Stimulated activated CD8-positive, alpha-beta memory T cell treated with anti-CD3 and anti-CD28 coated beads, Interleukin-7, amount 100 ng/mL, for 4 hours (primary cell): ENCODE measurements around the gene TPH2.

Experiments used
- DNase-seq, 2 donors: peaks; one replicate each; pipeline ENCODE4 v3.0.0-alpha.2; 2020; ENCODE audit warnings: low read depth in 2 of 2

The TPH2 gene

DNA sequence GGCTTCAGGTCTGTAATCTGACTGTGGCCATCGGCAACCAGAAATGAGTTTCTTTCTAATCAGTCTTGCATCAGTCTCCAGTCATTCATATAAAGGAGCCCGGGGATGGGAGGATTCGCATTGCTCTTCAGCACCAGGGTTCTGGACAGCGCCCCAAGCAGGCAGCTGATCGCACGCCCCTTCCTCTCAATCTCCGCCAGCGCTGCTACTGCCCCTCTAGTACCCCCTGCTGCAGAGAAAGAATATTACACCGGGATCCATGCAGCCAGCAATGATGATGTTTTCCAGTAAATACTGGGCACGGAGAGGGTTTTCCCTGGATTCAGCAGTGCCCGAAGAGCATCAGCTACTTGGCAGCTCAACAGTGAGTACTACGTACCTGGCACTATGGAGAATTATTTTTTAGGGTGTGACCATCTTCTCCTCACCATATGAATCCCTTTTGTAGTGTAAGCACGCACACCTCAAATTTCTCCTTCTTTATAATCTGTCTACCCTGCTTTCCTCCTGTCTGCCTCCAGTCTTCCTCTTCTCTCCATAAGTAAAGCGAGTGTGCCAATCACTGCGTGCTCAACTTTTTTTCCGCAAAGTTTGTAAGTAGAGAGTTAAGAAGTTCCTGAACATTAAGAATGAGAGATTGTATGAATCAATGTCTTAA, at the start of gene TPH2:
TSS of gene TPH2 (plus strand) at position 118 of the 658 bp plus-strand sequence. CDS start at position 260, 142 bp downstream.
- no peak for DNase-seq

DNA sequence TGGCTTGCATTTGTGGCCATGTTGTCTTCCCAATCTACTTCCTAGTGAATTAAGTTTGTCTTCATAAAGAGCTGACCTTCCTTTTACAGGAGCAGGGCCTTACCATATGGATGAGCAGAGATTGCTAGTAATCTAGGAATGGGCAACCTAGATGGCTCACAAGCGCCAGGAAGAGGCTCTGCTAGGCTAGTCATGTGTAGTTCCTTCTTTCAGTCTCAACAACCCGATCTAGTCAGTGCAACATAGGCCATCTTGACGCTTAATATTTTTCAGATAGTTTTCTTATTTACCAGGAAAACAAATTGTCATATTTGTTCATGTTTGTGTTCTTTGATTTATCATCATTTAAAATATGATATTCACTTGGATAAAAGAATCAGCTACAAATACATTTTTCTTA, 48.2 kb upstream of the TPH2 start:
- DNase-seq, result no peak

DNA sequence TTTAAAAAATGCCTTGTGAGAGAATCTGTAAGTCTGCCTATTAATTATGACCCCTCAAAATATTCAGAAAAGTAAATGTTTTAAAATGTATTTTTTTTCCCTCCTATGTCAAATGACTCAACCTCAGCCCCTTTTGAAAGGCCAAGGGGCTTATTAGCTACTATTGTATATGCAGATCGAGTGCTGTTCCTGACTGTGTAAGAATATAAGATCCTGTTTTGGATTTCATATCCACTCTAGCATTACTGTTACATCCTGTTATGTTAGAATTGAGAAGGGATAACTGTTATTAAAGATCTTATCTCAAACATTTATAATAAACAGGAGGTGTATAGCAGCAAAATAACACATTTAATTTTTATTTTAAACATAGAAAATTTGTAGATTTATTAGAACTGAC, 46.6 kb upstream of the TPH2 start:
- no peak for DNase-seq

DNA sequence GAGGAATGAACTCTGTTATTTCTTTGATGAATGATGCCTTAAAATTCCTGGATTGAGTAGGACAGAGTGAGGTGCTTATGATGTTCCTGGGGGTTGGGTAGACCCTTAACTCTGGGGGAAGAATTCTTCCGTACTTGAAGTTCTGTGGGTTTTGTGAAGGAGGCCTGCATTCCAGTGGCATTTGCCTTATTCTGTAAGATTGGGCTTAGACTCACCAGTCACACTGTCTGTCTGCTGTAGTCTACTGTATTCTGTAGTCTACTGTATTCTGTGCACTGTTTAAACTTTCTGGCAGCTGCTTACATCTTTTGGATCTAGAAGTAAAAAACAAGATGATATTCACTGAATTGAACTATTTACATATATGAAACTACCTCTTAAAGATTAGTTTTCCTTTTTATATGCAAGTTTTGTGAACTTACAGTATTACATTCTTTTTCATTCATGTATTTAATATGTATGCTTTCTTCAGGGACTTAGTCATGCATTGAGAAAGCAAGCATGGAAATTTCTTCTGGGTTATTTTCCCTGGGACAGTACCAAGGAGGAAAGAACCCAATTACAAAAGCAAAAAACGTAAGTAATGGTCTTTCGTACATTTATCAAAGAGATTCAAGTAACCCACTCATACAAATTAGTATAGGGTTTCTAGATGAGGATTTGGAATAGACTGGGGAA, 42.3 kb upstream of the TPH2 start:
- DNase-seq, result no peak

DNA sequence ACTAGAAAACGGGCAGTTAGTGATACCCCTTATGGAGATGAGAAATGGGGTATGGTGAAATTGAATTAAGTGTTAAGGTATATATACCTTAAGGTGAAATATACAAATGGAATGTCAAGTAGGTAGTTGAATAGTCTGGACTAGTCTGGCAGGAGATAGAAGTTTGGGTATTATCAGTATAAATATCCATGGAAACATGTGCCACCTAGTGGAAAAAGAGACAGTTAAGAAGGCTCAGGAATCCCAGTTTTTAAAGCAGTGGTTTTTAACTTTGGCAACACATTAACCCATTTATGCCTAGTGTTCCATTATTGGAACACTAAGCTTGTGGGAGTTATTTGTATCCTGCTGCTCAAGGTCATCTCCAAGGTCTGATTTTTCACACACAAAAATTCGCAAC, 38.6 kb upstream of the TPH2 start:
- DNase-seq, result no peak

DNA sequence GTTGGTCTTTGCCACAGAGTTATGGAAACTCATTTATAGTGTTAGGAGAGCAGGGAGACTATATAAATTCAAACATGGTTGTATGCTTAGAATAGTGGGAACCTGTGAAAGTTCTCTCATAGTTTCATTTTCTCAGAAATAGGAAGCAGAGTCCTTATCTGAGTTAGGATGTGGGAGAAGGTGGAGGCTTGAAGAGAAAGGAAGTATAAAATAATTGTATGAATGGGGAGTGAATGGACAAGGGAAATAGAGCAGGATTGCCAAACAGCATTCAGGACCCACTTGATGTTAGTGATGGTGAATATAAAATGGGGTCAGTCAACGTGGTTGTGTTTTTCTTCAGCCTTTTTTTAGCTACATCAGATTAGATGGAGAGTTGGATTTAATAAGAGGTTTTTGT, 34.0 kb upstream of the TPH2 start:
- no peak for DNase-seq

DNA sequence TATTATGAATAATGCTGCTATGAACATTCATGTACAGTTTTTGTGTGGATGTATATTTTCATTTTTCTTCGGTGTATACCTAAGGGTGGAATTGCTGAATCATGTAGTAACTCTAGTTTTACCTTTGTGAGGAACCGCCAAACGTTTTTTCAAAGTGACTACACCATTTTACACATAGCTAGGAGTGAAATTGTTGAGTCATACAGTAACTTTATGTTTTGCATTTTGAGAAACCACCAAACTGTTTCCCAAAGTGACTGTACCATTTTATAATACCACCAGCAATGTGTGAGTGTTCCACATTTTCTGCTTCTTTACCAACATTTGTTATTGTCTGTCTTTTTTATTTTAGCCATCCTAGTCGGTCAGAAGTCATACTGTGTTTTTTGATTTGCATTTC, 3.1 kb upstream of the TPH2 start:
- no peak for DNase-seq

DNA sequence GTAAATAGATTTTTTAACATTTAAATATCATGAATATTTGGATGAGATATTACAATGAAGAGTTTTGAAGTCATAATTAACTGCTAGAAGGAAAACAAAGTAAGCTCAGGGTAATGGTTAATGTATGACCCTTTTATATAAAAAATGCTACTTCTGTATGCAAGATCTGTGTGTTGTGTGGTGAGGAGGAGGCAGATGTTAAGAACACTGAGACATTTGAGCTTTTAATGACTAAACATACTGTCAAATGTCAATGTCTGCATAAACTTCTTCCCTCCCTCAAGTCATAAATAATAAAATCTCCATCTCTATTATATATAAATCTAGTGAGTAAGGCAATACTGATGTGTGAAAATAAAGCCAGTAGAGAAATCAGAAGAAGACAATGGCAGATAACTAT, 1.4 kb downstream of the TPH2 start:
- no peak for DNase-seq

DNA sequence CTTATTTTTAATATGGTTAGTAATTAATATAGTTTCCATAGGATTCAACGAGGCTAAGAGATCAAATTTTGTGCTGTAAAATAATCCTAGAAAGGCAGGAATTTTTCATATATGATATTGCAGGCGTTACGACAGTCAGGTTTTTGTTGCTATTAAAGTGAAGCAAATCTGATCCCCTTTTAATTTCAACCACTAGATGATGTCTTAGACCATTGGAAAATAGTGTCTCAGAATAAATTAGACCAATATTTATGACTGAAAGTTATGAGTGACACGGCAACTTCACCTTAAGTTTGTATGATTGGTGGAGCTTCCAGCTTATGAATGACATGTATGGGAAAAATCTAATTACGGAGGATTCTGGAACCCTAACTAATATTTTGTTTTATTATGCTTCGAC, 2.5 kb downstream of the TPH2 start:
- no peak for DNase-seq

DNA sequence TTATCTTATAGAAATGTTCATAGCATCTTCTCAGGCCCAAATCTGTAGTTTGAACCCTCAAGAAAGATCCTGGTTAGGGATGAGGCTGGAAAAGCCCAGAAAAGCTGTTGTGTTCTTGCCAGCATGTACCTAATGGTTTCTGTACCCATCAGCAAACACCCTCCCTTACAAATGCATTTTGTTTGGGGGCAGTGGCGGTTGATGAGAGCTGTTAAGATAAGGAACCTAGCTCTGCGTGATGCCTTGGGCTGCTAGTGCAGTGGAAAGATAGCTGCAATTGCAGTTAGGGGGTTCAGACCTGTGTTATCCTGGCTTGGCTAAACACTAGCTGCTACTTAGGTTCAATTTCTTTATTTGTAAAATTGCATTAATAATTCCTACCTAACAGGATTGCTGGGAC, 3.6 kb downstream of the TPH2 start:
- DNase-seq, result no peak

DNA sequence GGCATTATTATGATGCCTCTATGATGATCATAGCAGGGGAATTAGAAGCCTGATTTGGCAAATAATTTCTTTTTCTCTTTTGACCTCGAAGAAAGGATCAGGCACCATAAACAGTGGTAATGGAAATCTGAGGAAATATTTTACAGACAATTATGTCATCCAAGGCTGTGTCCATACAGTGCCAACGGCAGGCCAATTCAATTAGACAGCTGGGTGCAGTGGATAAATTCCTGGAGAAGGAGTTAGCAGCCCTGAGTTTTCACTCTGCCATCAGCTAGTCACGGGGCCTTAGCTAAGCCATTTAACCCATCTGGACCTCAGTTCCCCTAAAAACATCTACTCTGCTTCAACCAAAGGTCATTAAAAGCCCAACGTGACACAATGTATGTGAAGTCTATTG, 4.1 kb downstream of the TPH2 start:
- DNase-seq, result no peak

DNA sequence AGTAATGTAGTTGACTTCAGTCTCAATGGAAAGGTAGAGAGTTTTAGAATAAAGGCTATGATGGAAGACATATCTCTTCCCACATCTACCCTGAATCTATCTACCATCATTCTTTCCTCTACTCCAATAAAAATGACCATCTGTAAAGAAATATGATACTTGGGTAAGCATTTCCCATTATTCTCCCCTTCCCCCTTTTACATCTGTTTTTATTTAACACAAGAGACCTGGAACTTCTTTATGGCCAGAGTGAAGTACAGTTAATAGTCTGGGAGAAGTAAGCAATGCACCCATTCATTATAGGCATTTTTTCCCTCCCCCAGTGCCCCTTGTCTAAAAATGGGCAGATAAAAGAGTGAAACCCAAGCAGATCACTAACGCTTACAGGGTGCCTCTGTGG, 6.5 kb downstream of the TPH2 start:
- DNase-seq, result no peak

DNA sequence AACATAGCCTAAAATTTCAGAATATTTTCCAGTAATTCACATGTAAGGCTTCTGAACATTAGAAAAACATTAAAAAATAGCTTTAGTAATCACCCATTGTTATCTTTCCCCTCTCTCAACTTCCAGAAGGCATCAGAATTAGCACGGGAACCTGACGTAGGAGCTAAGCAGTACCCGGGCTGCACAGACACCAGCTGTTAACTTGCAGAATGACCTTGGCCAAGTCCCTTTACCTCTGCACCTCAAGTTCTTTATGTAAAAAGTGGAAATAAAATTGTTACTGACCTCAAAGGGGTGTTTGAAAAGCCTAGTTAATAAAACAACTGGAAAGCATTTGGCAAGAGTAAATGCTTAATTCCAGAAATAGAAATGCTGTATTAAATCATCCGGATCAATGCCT, 7.2 kb downstream of the TPH2 start:
- DNase-seq, result no peak

DNA sequence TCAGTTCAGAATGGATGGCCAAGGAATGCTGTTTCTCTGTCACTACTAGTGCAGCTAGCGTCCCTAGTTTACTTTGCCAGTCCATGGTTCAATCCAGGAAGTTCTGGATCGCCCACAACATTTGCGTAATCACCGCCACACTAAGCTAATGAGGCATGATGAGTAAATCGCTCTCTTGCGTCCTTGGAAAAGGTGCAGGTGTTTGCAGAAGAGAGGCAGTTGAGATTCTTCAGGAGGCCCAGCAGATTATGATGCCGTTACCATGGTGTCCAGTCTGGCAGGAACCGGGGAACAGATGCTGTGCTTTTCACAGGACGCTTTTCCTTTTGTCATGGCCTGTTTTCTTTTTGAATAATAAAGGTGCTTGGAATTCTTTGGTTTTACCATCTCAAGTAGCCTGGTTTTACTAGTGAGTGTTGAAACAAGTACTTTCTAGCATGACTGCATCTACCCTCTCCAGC, 9.0 kb downstream of the TPH2 start:
- no peak for DNase-seq

DNA sequence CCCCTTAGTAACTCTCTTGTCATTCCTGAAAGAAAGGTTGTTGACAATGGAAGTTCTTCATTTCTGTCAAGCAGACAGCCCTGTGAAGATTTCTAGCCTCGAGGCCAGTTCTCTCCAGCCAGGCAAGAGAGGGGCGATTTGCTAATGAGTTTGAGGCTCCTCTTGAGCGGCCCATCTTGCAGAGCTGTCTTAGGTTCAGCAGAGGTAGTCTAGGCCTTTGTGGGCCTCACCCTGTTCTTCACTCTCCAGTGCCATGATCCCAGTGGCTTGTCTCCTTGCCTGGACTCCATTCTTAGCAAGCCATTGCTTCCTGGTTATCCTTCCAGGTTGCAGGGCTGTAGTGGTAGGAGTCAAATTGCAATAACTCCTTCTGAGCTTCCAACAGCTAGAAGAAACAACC, 9.7 kb downstream of the TPH2 start:
- no peak for DNase-seq

DNA sequence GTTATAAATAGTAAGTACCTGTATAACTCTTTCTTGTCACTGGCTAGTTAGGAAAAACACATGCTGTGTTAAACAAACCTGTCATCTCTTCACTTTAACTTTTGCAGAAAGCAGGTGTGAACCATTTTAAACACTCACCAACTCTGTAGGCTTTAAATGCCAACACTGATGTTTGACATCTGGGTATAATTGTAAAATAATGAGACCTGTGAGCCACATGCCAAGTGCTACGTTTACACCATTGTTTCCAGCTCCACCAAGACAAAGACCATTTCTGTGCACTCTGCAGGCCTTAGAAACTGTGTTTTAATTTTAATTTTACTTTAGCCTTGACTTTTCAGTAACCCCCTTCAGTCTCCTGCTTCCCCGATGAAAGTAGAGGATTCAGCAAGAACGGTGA, 11.0 kb downstream of the TPH2 start:
- no peak for DNase-seq

DNA sequence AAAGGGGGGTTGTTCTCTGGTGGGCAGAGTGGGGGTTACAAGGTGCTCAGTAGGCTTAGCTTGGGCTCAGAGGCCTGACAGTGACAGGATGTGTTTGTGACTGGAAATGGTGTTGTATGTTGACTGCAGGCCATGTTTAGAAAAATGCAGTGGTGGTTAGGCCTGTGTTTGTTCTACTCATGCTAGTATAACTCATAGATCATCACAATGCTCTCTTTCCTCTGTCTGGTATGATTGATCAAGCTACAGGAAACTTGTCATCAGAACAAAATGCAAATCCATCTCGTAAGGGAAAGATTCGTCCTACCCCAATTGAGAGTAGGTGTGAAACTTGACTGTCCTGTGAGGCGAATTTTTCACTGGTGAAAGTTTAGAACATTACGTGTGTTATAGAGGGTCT, 11.8 kb downstream of the TPH2 start:
- no peak for DNase-seq

DNA sequence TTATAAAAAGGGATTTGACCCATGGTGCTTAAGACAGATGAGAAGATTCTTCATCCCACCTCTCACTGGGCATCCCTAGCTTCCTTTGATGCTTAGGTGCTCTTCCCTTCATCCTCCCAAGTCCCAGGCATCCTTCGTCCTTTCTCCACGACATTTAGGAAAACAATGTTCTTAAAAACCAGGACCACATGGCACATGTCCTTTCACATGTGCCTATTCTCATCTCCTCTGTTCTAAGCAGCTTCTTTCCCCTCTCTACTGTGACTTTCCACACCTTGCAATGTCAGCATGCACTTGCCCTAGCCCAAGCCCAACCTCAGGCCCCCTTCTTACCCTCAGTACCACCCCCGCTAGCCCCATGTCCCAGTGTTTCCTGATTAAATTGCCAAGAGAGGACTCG, 12.2 kb downstream of the TPH2 start:
- DNase-seq, result no peak

DNA sequence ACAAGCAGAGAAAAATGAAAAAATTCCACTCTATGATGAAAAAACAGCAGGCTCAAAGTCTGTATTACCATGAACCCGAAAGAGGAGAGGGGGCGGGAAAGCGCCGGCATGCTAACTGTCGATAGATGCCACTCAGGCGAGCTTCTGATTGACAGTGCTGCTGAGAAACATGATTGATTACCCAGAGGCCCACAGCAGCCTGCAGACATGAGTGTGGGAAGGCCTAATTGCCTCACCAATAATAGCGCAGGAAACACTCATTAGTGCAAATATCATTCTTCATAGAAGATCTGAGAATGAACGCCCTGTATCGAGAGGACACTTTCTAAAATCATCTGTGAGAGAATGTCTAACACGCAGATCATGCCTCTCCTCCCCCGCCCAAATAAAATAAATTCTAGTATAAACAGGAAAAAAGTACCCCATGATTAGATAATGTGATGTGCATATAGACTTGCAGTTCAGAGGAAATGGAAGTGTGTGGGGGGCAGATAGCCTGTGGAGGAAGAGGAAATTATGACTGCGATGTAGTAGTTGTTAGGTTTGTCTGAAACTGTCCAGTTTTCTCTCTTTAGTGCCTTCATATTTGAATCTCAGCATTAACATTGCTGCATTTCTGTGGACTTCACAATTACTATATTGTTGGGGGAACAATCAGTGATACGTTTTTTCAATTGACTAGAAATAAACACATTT, 15.6 kb downstream of the TPH2 start:
- DNase-seq, result no peak

DNA sequence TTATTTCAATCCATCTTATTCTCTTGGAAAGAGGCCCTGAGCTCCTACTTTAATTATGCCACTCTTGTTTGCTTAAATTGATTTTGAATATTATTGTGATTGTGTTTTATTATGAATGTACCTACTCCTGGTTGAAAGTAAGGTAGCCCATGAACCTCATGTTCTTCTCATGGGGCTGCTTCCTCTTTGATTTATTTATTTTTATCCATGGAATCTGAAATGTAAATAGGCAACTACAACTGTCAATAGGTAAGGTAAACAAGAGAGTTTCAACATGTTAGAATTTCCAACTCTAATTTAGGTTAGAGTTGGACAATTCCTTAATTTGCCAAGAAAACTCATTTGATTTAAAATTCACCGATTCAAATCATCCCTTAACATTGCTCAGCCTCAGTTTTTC, 16.2 kb downstream of the TPH2 start:
- DNase-seq, result no peak

DNA sequence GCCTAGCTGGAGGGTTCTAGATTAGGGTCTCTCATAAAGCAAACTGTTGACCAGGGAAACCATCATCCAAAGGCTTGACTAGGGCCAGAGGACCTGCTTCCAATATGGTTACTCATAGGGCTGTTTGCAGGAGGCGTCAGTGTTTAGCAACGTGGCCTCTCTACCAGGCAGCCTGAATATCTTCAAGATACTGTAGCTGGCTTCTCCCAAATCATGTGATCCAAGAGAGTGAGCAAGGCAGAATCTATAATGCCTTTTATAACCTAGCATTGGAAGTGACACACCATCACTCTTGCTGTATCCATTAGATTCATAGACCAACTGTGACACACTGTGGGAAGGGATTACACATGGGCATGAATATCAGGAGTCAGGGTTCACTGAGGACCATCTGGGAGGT, 17.3 kb downstream of the TPH2 start:
- no peak for DNase-seq

DNA sequence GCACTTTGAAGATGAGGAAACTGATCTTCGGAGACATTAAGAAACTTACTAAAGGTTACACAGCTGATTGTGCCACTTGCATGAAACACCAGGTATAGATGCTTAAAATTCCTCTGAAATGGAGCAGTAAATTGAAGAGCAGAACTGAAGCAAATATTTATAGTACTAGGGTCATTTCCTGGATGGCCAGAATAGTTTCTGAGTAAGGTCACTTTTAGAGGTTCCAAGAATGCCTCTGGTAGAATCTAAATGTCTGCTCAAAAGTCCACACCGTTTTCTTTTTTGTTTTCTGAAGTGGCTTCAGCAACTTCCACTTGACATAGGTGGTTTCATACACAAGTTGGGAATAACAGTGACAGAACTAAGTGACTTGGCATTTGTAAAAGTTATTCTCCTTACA, 19.4 kb downstream of the TPH2 start:
- DNase-seq, result no peak

DNA sequence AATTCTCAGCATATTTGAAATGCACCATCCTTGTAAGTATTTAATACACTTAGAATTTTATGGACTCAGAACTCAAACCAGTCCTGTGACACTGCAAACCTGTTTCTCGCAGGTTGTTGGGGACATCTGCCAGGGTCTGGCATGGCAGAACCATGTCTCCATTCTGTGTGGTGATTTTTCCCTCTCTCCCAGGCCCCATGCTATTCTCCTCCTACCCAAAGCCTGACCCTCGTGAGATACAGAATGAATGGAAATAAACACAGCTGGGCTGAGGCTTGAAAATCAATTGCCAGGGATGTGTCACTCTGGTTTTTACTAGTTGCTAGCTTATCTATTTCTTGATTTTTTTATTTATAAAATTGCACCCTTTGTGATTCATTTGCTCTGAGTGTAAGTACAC, 19.8 kb downstream of the TPH2 start:
- DNase-seq, result no peak
